Measurements from ENCODE around the gene SLC4A7. TPM values are rescaled to one million over a fixed set of nuclear protein-coding genes. Genes with fewer than 3 reads are reported as not detected.

The SLC4A7 gene
- total and polyA plus RNA-seq, 5 experiments from 2014 or later, result 7.6 to 44.3 (median 13.1) TPM

- POLR2A ChIA-PET, result interaction anchor here (0.6 to 1.4 kb wide), 2 partner anchors 12 to 869 kb away, joined by 3 read pairs; partner anchors contain the start of genes AZI2 and ZCWPW2
- peak in 3 of 10 donors; percentile 25 to 53 (median 51) for DNase-seq
- no peaks in the 10 kb centered on the region for H3K27me3 Mint-ChIP-seq
- peaks cover 16 to 72% (median 68%) of the 10 kb centered on the region in 4 donors for H3K4me1 Mint-ChIP-seq
- H3K36me3 Mint-ChIP-seq, result peaks cover 9 to 11% (median 10%) of the 10 kb centered on the region in 3 donors
- H3K27ac Mint-ChIP-seq, result peak overlapping the region; percentile 81 to 94 (median 89)
- H3K4me3 Mint-ChIP-seq, result peak overlapping the region; percentile 43 to 100 (median 74)
- H3K9me3 Mint-ChIP-seq, result peaks cover 0 to 11% (median 2%) of the 10 kb centered on the region in 9 donors
- ATAC-seq, result no peak
Measured at GRCh38 chr3:27479806-27480543, 4.2 kb downstream of the SLC4A7 start.

GRCh38 chr3:27471923-27472550, 12.1 kb downstream of the SLC4A7 start:
- Mint-ChIP-seq H3K27ac (peak overlapping the region in 2 of 10 donors; percentile 30 to 68), H3K27me3 (no peaks in the 10 kb centered on the region), H3K4me3 (no peak overlapping the region), H3K9me3 (peaks cover 0 to 10% (median 3%) of the 10 kb centered on the region in 9 donors), H3K4me1 (peaks cover 10 to 56% (median 38%) of the 10 kb centered on the region in 4 donors), H3K36me3 (peaks cover 4 to 20% (median 8%) of the 10 kb centered on the region in 3 donors)
- no peak for DNase-seq
- ATAC-seq, result no peak
- POLR2A ChIA-PET, result interaction anchor here (0.7 to 2.3 kb wide), 2 partner anchors 13 to 729 kb away, joined by 4 to 9 read pairs; partner anchors contain the start of gene SLC4A7

- ATAC-seq, result no peak
Measured at GRCh38 chr3:27468283-27468886, 15.8 kb downstream of the SLC4A7 start.

GRCh38 chr3:27467545-27467944, 16.6 kb downstream of the SLC4A7 start:
- no peak overlapping the region for H3K4me3 Mint-ChIP-seq
- peaks cover 0 to 2% (median 0%) of the 10 kb centered on the region in 9 donors for H3K9me3 Mint-ChIP-seq
- peak in 3 of 10 donors; percentile 41 to 50 (median 49) for DNase-seq
- peaks cover 0 to 12% (median 10%) of the 10 kb centered on the region in 3 donors for H3K36me3 Mint-ChIP-seq
- H3K27ac Mint-ChIP-seq, result peak overlapping the region in 1 of 10 donors; percentile 11
- POLR2A ChIA-PET, result interaction anchor here (0.9 to 1.2 kb wide), 3 partner anchors 11 to 17 kb away, joined by 3 to 4 read pairs (median 4); partner anchors contain the start of gene SLC4A7
- H3K27me3 Mint-ChIP-seq, result no peaks in the 10 kb centered on the region
- H3K4me1 Mint-ChIP-seq, result peaks cover 6 to 28% (median 13%) of the 10 kb centered on the region in 4 donors
- peak; percentile 84 to 89 for ATAC-seq

More at GRCh38 chr3:27468283-27468886, 15.8 kb downstream of the SLC4A7 start:
- no peak for DNase-seq
- H3K27ac Mint-ChIP-seq, result peak overlapping the region in 4 of 10 donors; percentile 20 to 37 (median 32)
- peaks cover 2 to 32% (median 13%) of the 10 kb centered on the region in 4 donors for H3K4me1 Mint-ChIP-seq
- H3K4me3 Mint-ChIP-seq, result no peak overlapping the region
- H3K9me3 Mint-ChIP-seq, result peaks cover 0 to 1% (median 0%) of the 10 kb centered on the region in 9 donors
- peaks cover 0 to 15% (median 5%) of the 10 kb centered on the region in 3 donors for H3K36me3 Mint-ChIP-seq
- no peaks in the 10 kb centered on the region for H3K27me3 Mint-ChIP-seq
- POLR2A ChIA-PET, result interaction anchor here (0.9 to 1.2 kb wide), 2 partner anchors 11 to 16 kb away, joined by 3 to 4 read pairs; partner anchors contain the start of gene SLC4A7

- POLR2A ChIA-PET, result no interaction called here
- no peak overlapping the region for H3K27ac Mint-ChIP-seq
- H3K4me3 Mint-ChIP-seq, result no peak overlapping the region
Measured at GRCh38 chr3:27464646-27465045, 19.5 kb downstream of the SLC4A7 start.

GRCh38 chr3:27462228-27462627, 22.0 kb downstream of the SLC4A7 start:
- DNase-seq (no peak), ATAC-seq (no peak)
- H3K4me1 Mint-ChIP-seq, result peaks cover 8 to 13% (median 11%) of the 10 kb centered on the region in 4 donors

More at GRCh38 chr3:27464646-27465045, 19.5 kb downstream of the SLC4A7 start:
- Mint-ChIP-seq H3K9me3 (peaks cover 0 to 5% (median 0%) of the 10 kb centered on the region in 9 donors), H3K4me1 (peaks cover 5 to 17% (median 13%) of the 10 kb centered on the region in 4 donors), H3K27me3 (no peaks in the 10 kb centered on the region), H3K36me3 (peaks cover 0 to 18% (median 12%) of the 10 kb centered on the region in 3 donors)
- no peak for DNase-seq
- ATAC-seq, result no peak

GRCh38 chr3:27458929-27459328, 25.3 kb downstream of the SLC4A7 start:
- peaks cover 0 to 21% (median 21%) of the 10 kb centered on the region in 3 donors for H3K36me3 Mint-ChIP-seq
- H3K4me3 Mint-ChIP-seq, result no peak overlapping the region
- peaks cover 10 to 34% (median 26%) of the 10 kb centered on the region in 4 donors for H3K4me1 Mint-ChIP-seq
- H3K9me3 Mint-ChIP-seq, result peaks cover 0 to 5% (median 0%) of the 10 kb centered on the region in 9 donors
- H3K27ac Mint-ChIP-seq, result no peak overlapping the region
- ATAC-seq (no peak), DNase-seq (no peak)
- POLR2A ChIA-PET, result no interaction called here
- no peaks in the 10 kb centered on the region for H3K27me3 Mint-ChIP-seq

More at GRCh38 chr3:27462228-27462627, 22.0 kb downstream of the SLC4A7 start:
- Mint-ChIP-seq H3K9me3 (peaks cover 0 to 5% (median 0%) of the 10 kb centered on the region in 9 donors), H3K27me3 (no peaks in the 10 kb centered on the region), H3K27ac (peak overlapping the region in 1 of 10 donors; percentile 63), H3K36me3 (peaks cover 0 to 18% (median 18%) of the 10 kb centered on the region in 3 donors), H3K4me3 (no peak overlapping the region)
- POLR2A ChIA-PET, result no interaction called here

GRCh38 chr3:27456554-27456953, 27.6 kb downstream of the SLC4A7 start:
- DNase-seq, result no peak
- Mint-ChIP-seq H3K27me3 (no peaks in the 10 kb centered on the region), H3K36me3 (peaks cover 0 to 19% (median 9%) of the 10 kb centered on the region in 3 donors), H3K4me1 (peaks cover 8 to 51% (median 36%) of the 10 kb centered on the region in 4 donors), H3K27ac (peak overlapping the region in 2 of 10 donors; percentile 10 to 18), H3K4me3 (no peak overlapping the region), H3K9me3 (no peaks in the 10 kb centered on the region)
- POLR2A ChIA-PET, result no interaction called here
- ATAC-seq, result no peak

GRCh38 chr3:27454914-27455313, 29.3 kb downstream of the SLC4A7 start:
- ATAC-seq, result no peak
- Mint-ChIP-seq H3K27ac (peak overlapping the region in 3 of 10 donors; percentile 14 to 81 (median 34)), H3K36me3 (peaks cover 0 to 17% (median 4%) of the 10 kb centered on the region in 3 donors), H3K27me3 (no peaks in the 10 kb centered on the region), H3K4me1 (peaks cover 13 to 60% (median 34%) of the 10 kb centered on the region in 4 donors), H3K9me3 (no peaks in the 10 kb centered on the region), H3K4me3 (peak overlapping the region in 2 of 10 donors; percentile 11 to 13)
- POLR2A ChIA-PET, result no interaction called here
- DNase-seq, result no peak

GRCh38 chr3:27454461-27454860, 29.7 kb downstream of the SLC4A7 start:
- H3K27me3 Mint-ChIP-seq, result no peaks in the 10 kb centered on the region
- peaks cover 13 to 60% (median 34%) of the 10 kb centered on the region in 4 donors for H3K4me1 Mint-ChIP-seq
- peak overlapping the region in 1 of 10 donors; percentile 50 for H3K4me3 Mint-ChIP-seq
- H3K36me3 Mint-ChIP-seq, result peaks cover 0 to 19% (median 4%) of the 10 kb centered on the region in 3 donors
- H3K9me3 Mint-ChIP-seq, result no peaks in the 10 kb centered on the region
- no peak for DNase-seq
- no peak for ATAC-seq
- POLR2A ChIA-PET, result no interaction called here
- H3K27ac Mint-ChIP-seq, result peak overlapping the region in 1 of 10 donors; percentile 14

GRCh38 chr3:27452368-27453090, 31.7 kb downstream of the SLC4A7 start:
- DNase-seq, result no peak
- no peaks in the 10 kb centered on the region for H3K27me3 Mint-ChIP-seq
- no peak overlapping the region for H3K4me3 Mint-ChIP-seq
- POLR2A ChIA-PET, result interaction anchor here (0.6 kb wide), 1 partner anchor 13 kb away, joined by 3 read pairs; no protein-coding TSS in a partner anchor
- H3K4me1 Mint-ChIP-seq, result peaks cover 13 to 57% (median 32%) of the 10 kb centered on the region in 4 donors
- peak overlapping the region in 2 of 10 donors; percentile 5 to 11 for H3K27ac Mint-ChIP-seq
- no peaks in the 10 kb centered on the region for H3K9me3 Mint-ChIP-seq
- H3K36me3 Mint-ChIP-seq, result peaks cover 0 to 30% (median 8%) of the 10 kb centered on the region in 3 donors
- no peak for ATAC-seq
